ENCODE results near the gene PGPEP1.
"Not testable (repeated sequence)": the region's sequence is repeated elsewhere in the genome, so short reads cannot be mapped to it uniquely, and the experiment has no call there.

PGPEP1 gene

DNA sequence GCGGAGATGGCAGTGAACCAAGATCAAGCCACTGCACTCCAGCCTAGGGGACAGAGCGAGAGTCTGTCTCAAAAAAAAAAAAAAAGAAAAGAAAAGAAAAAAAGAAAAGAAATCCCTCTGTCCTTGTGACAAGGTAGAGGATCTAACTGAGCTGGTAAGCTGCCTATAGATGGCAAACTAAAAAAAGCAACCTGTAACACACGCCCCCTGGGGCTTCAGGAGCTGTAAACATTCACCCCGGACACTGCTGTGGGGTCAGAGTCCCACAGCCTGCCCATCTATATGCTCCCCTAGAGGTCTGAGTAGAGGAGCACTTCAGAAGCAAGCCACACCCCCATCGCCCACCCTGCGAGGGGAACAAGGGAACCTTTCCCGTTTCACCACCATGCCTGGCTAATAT lies 4.3 kb upstream of the PGPEP1 start:
- DNase-seq, result no peak

DNA sequence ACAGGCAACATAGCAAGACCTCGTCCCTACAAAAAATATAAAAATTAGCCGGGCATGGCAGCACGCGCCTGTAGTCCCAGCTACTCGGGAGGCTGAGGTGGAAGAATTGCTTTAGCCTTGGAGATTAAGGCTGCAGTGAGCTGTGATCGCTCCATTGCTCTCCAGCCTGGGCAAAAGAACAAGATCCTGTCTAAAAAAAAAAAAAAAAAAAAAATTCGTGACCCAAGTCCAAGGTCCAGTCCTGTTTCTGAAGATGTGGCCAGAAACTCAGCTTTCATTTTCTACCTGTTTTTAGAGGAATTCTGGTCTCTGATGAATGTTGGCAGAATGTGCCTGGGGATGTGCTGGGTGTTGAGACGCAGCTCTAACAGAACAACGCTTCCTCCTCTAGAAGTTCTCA lies 1.9 kb upstream of the PGPEP1 start:
- no peak for DNase-seq

GRCh38 chr19:18339723-18340122 lies 675 bp upstream of the PGPEP1 start:
- DNase-seq, result peak; percentile 64

- peak; percentile 74 for DNase-seq
These were observed 831 bp downstream of the PGPEP1 start for GRCh38 chr19:18340990-18341868.

DNA sequence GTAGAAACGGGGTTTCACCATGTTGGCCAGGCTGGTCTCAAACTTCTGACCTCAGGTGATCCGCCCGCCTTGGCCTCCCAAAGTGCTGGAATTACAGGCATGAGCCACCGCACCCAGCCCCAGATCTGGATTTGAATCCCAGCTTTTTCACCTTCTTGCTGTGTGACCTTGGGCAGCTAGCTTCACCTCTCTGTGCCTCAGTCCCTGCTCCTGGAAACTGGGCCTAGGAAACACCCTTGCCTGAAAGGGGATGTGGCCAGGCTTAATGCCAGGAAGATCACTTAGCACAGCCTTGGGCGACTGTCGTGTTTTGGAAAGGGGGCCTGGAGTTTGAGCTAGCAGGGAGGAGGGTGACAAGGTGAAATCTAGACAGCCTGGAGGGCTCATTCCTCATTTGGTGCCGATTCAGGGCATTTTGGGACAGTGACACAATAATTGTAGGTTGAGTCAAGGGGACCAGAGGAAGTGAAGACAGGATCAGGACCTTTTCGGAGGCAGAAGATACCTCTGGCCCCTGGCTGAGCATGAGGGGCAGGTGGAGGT lies 1.8 kb downstream of the PGPEP1 start:
- DNase-seq, result no peak

DNA sequence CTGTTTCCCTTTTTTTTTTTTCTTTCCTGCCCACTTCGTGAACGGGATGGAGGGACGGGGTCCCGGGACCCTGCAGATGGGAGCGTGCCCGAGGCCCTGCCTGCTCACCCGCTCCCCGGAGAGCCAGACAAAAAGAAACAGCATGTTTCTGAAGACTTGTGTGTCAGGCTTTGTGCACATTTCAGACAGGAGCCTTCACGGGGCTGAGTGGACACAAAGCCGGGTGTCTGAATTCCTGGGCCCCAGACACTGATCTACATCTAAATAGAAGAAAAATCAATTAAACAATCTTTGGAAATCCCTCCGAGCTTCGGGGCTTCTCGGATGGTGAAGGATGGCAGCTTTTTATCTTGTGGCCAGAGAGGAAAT lies 4.2 kb downstream of the PGPEP1 start:
- no peak for DNase-seq

DNA sequence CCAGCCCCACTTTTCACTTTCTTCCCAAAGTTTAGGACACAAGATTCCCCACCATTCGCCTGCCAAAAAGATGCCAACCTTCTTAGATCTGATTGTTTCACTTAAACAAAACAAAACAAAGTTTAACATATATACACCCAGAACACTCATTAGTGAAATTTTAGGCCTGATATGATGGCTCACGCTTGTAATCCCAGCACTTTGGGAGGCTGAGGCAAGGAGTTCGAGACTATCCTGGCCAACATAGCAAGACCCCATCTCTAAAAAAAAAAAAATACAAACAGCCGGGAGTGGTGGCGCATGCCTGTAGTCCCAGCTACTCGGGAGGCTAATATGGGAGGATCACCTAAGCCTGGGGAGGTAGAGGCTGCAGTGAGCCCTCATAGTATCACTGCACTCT lies 4.9 kb downstream of the PGPEP1 start:
- DNase-seq, result no peak

- DNase-seq, result no peak
These were observed 5.7 kb downstream of the PGPEP1 start for GRCh38 chr19:18346091-18346490.

GRCh38 chr19:18348171-18348570 lies 7.8 kb downstream of the PGPEP1 start:
- DNase-seq, result no peak

DNA sequence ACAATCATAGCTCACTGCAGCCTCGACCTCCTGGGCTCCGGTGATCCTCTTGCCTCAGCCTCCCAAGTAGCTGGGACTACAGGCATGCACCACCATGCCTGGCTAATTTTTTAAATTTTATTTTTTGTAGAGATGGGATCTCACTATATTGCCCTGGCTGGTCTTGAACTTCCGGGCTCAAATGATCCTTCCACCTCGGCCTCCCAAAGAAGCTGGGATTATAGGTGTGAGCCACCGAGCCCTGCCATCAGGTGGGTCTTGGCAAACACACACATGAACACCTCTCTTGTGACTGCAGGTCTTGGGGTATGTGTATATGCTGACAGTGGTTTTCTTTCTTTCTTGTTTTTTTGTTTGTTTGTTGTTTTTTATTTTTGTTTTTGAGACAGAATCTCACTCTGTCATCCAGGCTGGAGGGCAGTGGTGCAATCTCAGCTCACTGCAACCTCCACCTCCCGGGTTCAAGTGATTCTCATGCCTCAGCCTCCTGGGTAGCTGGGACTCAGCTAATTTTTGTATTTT lies 8.5 kb downstream of the PGPEP1 start:
- DNase-seq, result not testable (repeated sequence)

DNA sequence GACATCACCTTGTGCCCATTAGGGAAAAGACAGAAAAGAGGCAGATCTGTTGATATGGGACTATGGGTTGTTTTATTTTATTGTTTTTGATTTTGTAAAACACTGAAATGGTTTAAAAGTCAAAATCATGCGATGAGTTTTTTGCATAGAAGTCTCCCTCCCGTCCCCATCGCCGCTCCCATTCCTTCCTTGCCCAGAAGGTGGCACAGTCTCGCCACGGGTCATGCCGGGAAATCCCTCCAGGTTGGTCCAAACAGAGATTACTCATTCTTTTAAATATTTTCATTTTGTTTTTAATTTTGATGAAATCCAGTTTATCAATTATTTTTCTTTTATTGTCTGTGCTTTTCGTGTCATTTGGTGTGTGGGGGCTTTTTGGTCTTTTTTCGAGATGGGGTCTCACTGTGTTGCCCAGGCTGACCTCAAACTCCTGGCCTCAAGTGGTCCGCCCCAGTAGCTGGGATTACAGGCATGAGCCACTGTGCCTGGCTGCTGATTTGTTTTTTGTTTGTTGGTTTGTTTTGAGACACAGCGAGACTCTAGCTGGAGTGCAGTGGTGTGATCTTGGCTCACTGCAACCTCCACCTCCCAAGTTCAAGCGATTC lies 9.2 kb downstream of the PGPEP1 start:
- DNase-seq, result peak; percentile 65

- no peak for DNase-seq
These were observed 10.1 kb downstream of the PGPEP1 start for GRCh38 chr19:18350490-18350889.

DNA sequence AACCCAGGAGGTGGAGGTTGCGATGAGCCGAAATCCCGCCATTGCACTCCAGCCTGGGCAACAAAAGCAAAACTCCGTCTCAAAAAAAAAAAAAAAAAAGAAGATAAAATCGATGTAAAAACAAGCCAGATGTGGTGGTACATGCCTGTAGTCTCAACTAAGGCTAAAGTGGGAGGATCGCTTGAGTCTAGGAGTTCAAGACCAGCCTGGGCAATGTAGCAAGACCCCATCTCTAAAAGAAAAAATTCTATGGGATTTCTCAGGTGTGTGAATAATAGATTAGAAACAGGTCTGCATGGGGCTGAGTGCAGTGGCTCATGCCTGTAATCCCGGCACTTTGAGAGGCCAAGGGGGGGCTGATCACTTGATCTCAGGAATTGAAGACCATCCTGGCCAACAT lies 11.1 kb downstream of the PGPEP1 start:
- DNase-seq, result no peak

GRCh38 chr19:18353378-18354005 lies 13.1 kb downstream of the PGPEP1 start:
- DNase-seq, result no peak

GRCh38 chr19:18354743-18355142 lies 14.3 kb downstream of the PGPEP1 start:
- DNase-seq, result not testable (repeated sequence)

GRCh38 chr19:18357041-18357440 lies 16.6 kb downstream of the PGPEP1 start:
- no peak for DNase-seq

- DNase-seq, result no peak
These were observed 21.2 kb downstream of the PGPEP1 start for GRCh38 chr19:18361646-18362045.

DNA sequence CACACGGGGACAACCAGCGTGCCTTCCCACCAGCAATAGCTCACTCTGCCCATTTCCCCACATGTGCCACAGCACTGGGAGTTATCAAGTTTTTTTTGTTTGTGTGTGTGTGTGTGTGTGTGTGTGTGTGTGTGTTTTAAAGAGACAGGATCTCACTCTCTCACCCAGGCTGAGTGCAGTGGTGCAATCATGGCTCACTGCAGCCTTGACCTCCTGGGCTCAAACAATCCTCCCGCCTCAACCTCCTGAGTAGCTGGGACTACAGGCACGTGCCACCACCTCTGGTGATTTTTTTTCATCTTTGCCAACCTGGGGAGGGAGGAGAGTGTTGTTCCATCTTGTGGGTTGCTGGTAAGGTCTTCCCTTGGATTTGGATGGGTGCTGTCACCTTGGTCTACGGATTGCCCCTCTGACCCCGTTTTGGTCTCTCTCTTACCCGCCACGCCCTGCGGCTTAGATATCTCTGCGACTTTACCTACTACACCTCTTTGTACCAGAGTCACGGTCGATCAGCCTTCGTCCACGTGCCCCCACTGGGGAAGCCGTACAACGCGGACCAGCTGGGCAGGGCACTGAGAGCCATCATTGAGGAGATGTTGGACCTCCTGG lies 22.6 kb downstream of the PGPEP1 start:
- DNase-seq, result no peak

GRCh38 chr19:18363787-18364186 lies 23.4 kb downstream of the PGPEP1 start:
- no peak for DNase-seq

DNA sequence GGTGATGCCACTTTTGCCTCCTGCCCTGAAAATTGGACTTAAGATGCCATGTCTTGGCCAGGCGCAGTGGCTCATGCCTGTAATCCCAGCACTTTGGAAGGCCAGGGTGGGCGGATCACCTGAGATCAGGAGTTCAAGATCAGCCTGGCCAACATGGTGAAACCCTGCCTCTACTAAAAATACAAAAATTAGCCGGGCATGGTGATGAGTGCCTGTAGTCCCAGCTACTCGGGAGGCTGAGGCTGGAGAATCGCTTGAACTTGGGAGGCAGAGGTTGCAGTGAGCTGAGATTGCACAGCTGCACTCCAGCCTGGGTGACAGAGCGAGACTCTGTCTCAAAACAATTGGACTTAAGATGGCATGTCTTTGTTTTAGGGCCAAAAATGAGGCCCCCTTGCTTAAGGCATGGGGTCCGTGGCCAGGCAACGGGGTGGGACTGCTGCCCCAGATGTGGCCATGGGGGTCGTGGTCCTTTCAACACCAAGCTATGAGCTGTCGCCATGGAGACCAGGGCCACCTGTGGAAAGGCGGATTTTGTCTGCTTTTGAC lies 24.0 kb downstream of the PGPEP1 start:
- DNase-seq, result not testable (repeated sequence)

DNA sequence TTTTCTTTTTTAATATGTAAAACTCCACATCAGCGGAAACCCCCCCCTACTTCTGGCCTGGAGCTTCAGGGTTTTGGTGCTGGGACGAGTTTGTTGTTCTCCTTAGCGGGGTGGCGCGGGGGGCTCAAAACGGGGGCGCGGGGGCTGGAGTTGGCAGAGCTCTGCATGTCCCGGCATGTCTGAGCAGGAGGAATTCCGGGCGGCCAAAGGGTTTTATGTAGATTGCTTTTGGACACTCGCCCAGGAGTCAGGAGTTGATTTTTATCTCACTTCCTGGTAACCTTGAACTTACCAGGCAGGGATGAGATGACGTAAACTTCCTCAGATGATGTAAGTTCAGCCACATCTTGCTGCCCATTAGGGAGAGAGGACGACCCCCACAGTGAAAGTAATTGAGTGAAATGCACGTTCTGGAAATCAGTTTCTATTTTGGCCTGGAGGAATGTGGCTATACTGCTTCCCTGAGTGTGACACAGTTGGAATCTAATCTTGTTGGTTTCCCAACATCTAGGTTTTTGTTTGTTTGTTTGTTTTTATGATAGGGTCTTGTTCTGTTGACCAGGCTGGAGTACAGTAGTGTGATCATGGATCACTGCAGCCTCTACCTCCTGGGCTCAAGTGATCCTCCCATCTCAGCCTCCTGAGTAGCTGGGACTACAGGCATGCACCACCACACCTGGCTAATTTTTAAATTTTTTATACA lies 24.6 kb downstream of the PGPEP1 start:
- no peak for DNase-seq

DNA sequence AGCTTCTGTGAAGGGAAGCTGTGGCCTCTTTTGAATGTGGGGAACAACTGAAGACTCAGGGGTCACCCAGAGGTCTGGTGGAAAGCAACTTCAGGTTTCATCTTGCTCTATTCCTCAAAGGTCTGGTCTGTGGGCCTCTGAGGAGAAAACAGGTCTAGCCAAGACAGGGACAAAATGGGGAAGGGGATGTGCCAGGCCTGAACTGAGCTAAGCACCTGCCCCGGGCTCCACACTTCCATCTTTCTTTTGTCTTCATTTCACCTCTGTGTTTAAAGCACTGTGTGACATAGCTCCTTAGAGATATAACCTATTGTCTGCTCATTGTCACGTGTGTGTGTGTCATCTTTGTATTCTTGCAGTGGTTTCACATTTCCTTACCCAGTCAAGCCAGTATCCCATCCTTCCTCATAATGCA lies 25.6 kb downstream of the PGPEP1 start:
- DNase-seq, result no peak

Data from NCI-H82 (cell line).